GM18526 (cell line): ENCODE results near the gene NR2F6.

Experiments
- POLR2A ChIP-seq: IDR thresholded peaks from 3 replicates; pipeline ENCODE4 v1.6.1; 2011; ENCODE audit not compliant: insufficient read length; ENCODE audit errors: extremely low read depth

Gene NR2F6

GRCh38 chr19:17268754-17269153 lies 23.0 kb upstream of the NR2F6 start:
- TF ChIP-seq POLR2A = no peak

- TF ChIP-seq POLR2A = peak; percentile 77
Observed at GRCh38 chr19:17266975-17267788, 21.5 kb upstream of the NR2F6 start, which contains the start of gene BABAM1. Gene BABAM1, plus strand, starts transcription at chr19:17267443. Its CDS starts 1,364 bp downstream, at chr19:17268807.

- TF ChIP-seq POLR2A = peak; percentile 45
Observed at GRCh38 chr19:17266589-17266974, 20.9 kb upstream of the NR2F6 start.

DNA sequence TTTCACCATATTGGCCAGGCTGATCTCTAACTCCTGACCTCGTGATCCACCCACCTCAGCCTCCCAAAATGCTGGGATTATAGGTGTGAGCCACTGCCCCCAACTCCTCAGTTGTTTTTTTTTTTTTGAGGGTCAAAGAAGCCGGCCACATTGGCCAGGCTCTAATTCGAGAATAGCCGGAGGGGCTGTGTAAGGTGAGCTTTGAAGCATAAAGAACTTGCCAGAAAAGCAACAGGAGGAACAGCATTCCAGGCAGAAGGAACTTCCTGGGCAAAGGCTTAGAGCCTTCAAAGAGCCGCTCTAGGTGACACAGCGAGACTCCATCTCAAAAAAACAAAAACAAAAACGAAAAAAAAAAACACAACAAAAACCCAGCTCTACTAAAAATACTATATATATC lies 20.3 kb upstream of the NR2F6 start:
- no peak for TF ChIP-seq POLR2A

DNA sequence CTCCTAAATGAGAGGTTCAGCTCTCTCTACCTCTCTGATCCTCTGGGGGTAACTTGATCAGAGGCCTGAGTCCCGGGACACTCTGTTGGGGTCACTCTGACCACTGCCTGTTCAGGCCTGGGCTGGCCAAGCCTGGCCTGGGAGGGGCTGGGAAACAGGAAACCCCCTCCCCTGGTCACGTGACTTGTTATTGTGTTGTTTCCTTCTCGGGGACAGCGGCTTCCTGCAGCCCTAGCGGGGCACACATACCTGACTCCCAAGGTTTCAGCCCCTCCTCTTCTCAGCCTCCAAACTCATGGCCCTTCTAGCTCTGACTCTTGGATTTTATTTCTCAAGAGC lies 18.9 kb upstream of the NR2F6 start, which contains the start of gene USHBP1:
Gene USHBP1 (minus strand): TSS at position 105 of the 339 bp plus-strand sequence. CDS start 446 bp downstream, outside the sequence.
- TF ChIP-seq POLR2A = no peak

DNA sequence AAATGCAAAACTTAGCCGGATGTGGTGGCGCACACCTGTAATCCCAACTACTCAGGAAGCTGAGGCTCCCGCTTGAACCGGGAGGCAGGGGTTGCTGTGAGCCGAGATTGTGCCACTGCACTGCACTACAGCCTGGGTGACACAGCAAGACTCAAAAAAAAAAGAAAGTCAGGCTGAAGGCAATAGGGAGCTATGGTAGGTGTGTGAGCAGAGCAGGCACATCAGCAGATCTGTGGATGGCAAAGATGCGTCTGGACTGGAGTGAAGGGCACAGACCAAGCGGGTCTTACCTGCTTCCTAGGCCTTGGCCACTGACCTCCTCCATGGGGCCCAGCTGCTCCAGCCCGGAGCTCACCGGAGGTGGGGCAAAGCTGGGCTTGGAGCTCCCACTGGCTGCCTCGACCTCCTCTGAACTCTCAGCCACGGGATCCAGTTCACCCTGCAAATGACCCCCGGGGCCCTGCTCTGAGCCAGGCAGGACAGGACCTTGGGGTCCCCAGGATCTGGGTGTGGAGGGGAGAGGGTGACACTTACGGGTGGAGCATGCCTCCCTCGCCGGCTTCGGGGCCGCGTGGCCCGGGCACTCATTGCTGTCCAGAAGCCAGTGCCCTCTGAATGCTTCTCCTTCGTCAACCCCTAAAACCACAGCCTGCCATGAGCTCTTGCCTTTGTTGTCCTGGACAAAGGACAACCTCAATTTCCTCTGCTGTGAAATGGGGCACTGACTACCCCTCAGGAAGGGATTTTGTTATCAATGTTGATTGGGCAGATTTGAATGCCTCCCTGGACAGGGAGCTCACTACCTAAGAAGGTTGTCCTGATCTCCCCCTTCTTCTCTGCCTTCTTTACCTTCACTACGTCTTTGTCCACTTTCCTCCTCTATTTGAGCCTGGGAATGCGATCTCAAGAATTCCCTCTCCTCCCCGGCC lies 18.3 kb upstream of the NR2F6 start:
- TF ChIP-seq POLR2A = no peak

DNA sequence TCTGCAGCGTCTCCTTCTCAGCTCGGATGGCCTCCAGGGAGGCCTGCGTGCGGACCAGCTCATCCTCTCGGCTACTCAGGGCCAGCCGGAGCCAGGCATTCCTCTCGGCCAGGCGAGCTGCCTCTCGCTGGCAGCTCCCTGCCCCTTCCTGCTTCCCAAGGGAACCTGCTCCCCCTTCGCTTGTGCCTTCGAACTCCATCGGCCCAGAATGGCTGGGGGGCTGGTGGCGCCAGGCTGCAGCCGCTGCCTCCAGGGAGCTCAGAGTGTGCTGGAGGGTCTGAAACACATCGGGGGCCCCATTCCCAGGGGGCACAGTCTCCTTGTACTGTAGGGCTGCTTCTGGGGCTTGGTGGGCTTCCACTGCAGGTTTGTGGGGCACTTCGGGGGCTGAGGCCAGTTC lies 16.8 kb upstream of the NR2F6 start:
- no peak for TF ChIP-seq POLR2A

DNA sequence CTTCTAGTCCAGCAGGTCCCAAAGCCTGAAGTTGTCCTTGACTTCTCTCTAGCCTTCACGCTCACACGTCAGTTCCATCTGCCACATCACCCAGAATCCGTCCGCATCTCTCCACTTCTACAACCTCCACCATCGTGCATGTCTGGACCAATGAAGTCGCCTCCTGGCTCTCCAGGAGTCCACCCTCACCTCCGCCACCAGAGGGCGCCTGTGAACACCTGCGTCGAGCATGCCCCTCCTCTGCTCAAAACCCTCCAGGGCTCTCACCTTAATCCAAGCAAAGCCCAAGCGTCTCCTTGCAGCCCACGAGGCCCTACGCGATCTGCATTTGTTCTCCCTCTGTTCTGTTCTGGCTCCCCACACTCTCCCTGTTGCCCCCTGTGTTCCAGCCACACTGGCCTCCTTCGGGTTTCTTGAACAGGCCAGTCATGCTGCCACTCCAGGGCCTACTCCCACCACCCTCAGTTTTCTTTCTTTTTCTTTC lies 15.2 kb upstream of the NR2F6 start:
- TF ChIP-seq POLR2A = no peak

- TF ChIP-seq POLR2A = no peak
Observed at GRCh38 chr19:17259934-17260333, 14.2 kb upstream of the NR2F6 start.

- TF ChIP-seq POLR2A = no peak
Observed at GRCh38 chr19:17259118-17259780, 13.5 kb upstream of the NR2F6 start.

GRCh38 chr19:17256130-17256529 lies 10.4 kb upstream of the NR2F6 start:
- TF ChIP-seq POLR2A = no peak

GRCh38 chr19:17255150-17255621 lies 9.5 kb upstream of the NR2F6 start:
- no peak for TF ChIP-seq POLR2A

- no peak for TF ChIP-seq POLR2A
Observed at GRCh38 chr19:17254636-17255035, 8.9 kb upstream of the NR2F6 start.

DNA sequence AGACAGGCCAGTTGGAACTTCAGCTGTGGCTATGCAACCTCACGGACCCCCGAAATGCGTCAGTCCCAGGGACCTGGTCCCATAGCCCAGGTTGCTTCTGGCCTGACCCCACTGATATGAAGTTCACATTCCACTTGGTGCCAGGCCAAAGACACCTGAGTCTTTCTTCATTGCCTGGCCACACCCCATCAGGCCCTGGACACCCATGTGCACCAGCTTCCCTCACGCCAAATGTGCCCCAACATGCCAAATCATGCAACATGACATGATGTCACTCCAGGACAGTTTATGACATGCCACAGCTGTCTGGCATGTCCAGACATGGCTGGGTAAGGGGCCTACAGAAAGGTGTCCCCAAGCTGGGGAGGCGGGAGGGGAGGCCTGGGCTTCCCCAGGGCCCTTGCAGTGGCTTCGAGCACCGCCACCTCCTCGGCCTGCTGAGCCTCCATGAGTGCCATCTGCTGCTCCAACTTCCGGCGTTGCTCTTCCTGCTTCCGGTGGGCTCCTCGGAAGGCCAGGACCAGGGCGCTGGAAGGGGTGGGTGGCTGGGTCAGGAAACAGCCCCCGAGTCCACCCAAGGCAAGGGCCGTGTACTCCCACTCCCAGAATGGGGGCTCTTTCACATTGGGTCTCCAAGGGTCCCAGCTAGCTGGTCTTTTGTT lies 4.3 kb upstream of the NR2F6 start:
- no peak for TF ChIP-seq POLR2A
